ENCODE measurements around the gene SPTBN1.
"Not testable (repeated sequence)": the region's sequence is repeated elsewhere in the genome, so short reads cannot be mapped to it uniquely, and the experiment has no call there.

The SPTBN1 gene

GRCh38 chr2:54473851-54474250 is 17.7 kb downstream of the SPTBN1 start:
- no peak for DNase-seq

GRCh38 chr2:54475285-54475684 is 19.2 kb downstream of the SPTBN1 start:
- no peak for DNase-seq

GRCh38 chr2:54475919-54476318 is 19.8 kb downstream of the SPTBN1 start:
- no peak for DNase-seq

- no peak for DNase-seq
Measured at GRCh38 chr2:54476852-54477251, 20.7 kb downstream of the SPTBN1 start.

GRCh38 chr2:54477896-54478295 is 21.8 kb downstream of the SPTBN1 start:
- DNase-seq, result no peak

- no peak for DNase-seq
Measured at GRCh38 chr2:54478899-54479298, 22.8 kb downstream of the SPTBN1 start.

- no peak for DNase-seq
Measured at GRCh38 chr2:54479424-54479823, 23.3 kb downstream of the SPTBN1 start.

GRCh38 chr2:54480025-54480424 is 23.9 kb downstream of the SPTBN1 start:
- DNase-seq, result no peak

- DNase-seq, result no peak
Measured at GRCh38 chr2:54481686-54482085, 25.6 kb downstream of the SPTBN1 start.

GRCh38 chr2:54482715-54483114 is 26.6 kb downstream of the SPTBN1 start:
- DNase-seq, result no peak

GRCh38 chr2:54483426-54483825 is 27.3 kb downstream of the SPTBN1 start:
- DNase-seq, result no peak

GRCh38 chr2:54485756-54486155 is 29.6 kb downstream of the SPTBN1 start:
- DNase-seq, result not testable (repeated sequence)

- no peak for DNase-seq
Measured at GRCh38 chr2:54486766-54487165, 30.6 kb downstream of the SPTBN1 start.

GRCh38 chr2:54490863-54491262 is 34.7 kb downstream of the SPTBN1 start:
- DNase-seq, result no peak

- DNase-seq, result no peak
Measured at GRCh38 chr2:54492335-54492734, 36.2 kb downstream of the SPTBN1 start.

GRCh38 chr2:54494087-54494486 is 38.0 kb downstream of the SPTBN1 start:
- DNase-seq, result no peak

GRCh38 chr2:54496920-54497319 is 40.8 kb downstream of the SPTBN1 start:
- DNase-seq, result no peak

- DNase-seq, result no peak
Measured at GRCh38 chr2:54497763-54498680, 41.9 kb downstream of the SPTBN1 start.

GRCh38 chr2:54499661-54500060 is 43.5 kb downstream of the SPTBN1 start:
- DNase-seq, result no peak

GRCh38 chr2:54500404-54501205 is 44.5 kb downstream of the SPTBN1 start:
- no peak for DNase-seq

GRCh38 chr2:54502731-54503130 is 46.6 kb downstream of the SPTBN1 start:
- no peak for DNase-seq

GRCh38 chr2:54503192-54503591 is 47.1 kb downstream of the SPTBN1 start:
- no peak for DNase-seq

GRCh38 chr2:54503828-54504227 is 47.7 kb downstream of the SPTBN1 start:
- DNase-seq, result no peak

GRCh38 chr2:54504866-54505265 is 48.7 kb downstream of the SPTBN1 start:
- DNase-seq, result no peak

Measured in NCI-H2171 (cell line).